Calu3 (cell line): Measurements from ENCODE around the gene SRRT. TPM values are rescaled to one million over a fixed set of nuclear protein-coding genes. Genes with fewer than 3 reads are reported as not detected.

Experiments
- BruUV-seq: library from RNA; stranded (reverse); fragments of 400-500 nt; replicated peaks from 2 replicates; lab custom pipeline; 2021; lab: Mats Ljungman, UMichigan
- CTCF ChIA-PET: fragments of 300-600 bp; sonication (Branson Sonifier 250); formaldehyde crosslinking; loops from one replicate; lab custom pipeline; 2022; ENCODE audit warnings: antibody characterized with exemption; lab: Charles Lee
- DNase-seq: peaks from one replicate; pipeline ENCODE4 v3.0.0; 2022
- H3K27ac Mint-ChIP-seq: one replicate; pipeline ENCODE4 v1.8.0; 2022; ENCODE audit warnings: mixed read lengths; ENCODE audit not compliant: unreplicated experiment
- H3K27me3 Mint-ChIP-seq: one replicate; pipeline ENCODE4 v1.8.0; 2022; ENCODE audit warnings: mixed read lengths; ENCODE audit not compliant: unreplicated experiment
- H3K36me3 Mint-ChIP-seq: one replicate; pipeline ENCODE4 v1.8.0; 2022; ENCODE audit warnings: mild to moderate bottlenecking, moderate library complexity, mixed read lengths; ENCODE audit not compliant: insufficient read depth, unreplicated experiment
- H3K4me1 Mint-ChIP-seq: one replicate; pipeline ENCODE4 v1.8.0; 2022; ENCODE audit warnings: mild to moderate bottlenecking, low read depth, mixed read lengths; ENCODE audit not compliant: unreplicated experiment
- H3K4me3 Mint-ChIP-seq: one replicate; pipeline ENCODE4 v1.8.0; 2022; ENCODE audit warnings: mild to moderate bottlenecking, low read depth, moderate library complexity, mixed read lengths; ENCODE audit not compliant: unreplicated experiment
- H3K9me3 Mint-ChIP-seq: one replicate; pipeline ENCODE4 v1.8.0; 2022; ENCODE audit warnings: low read depth, mixed read lengths; ENCODE audit not compliant: unreplicated experiment
- intact Hi-C: fragments of 100-400 bp; cut with micrococcal nuclease; formaldehyde crosslinking; loops from one replicate; pipeline ENCODE4 v1.10.0; 2022; ENCODE audit not compliant: unreplicated experiment
- total RNA-seq: library from RNA; stranded (reverse); gene quantifications from 2 replicates; pipeline ENCODE4 v1.2.3, GENCODE V29; 2022
- TF ChIP-seq, protein P1 (sequence below): fragments of 200-600 bp; IDR thresholded peaks from one replicate; pipeline ENCODE4 v1.8.0; 2022; ENCODE audit warnings: antibody characterized with exemption; ENCODE audit not compliant: unreplicated experiment

SRRT gene
- total RNA-seq, 1 experiment from 2014 or later = 151 TPM

DNA sequence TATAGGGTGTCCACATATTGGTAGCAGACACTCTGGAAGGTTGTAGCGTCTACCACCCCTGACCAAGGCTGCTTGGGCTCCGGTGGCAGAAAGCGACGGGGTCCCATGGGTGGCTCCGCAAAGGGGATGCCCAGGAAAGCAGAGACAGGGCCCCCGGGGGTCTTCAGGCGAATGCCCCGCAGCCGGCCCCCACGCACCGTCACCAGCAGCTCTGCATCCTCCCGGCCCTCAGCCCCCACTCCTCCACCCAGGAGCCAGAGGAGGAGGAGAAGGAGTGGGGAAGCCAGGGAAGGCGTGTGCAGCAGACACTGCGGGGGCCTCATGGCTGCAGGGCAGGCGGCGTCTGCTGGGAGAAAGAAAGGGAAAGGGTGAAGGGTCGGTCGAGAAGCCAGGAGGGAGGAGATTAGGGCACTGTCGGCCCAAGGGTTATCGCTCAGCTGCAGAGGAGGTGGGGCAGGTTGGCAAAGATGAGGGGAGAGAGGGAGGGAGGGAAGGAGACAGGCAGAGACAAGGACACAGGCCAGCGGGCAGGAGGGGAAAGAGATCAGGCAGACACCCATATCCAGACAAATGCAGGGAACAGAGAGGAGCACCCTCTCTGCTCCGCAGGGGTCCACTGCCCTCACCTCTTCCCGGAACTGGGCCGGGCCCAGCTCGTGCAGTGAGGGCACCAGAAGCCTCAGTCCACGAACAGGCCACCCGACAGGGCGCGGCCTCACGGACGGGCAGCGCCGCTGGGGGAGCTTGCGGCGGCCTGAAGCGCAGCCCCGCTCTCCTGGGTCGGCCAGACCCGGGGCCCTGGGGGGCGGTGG is 19.2 kb downstream of the SRRT start:
- intact Hi-C loops = loop anchor here (10.0 kb wide), 1 partner anchor 71 kb away; the partner anchor contains the start of gene MUC12
- Mint-ChIP-seq H3K4me3 (no peak overlapping the region), H3K27ac (peak overlapping the region; percentile 63), H3K27me3 (peaks cover 23% of the 10 kb centered on the region), H3K9me3 (no peaks in the 10 kb centered on the region), H3K36me3 (peaks cover 30% of the 10 kb centered on the region), H3K4me1 (peaks cover 19% of the 10 kb centered on the region)
- TF ChIP-seq, protein P1, sequence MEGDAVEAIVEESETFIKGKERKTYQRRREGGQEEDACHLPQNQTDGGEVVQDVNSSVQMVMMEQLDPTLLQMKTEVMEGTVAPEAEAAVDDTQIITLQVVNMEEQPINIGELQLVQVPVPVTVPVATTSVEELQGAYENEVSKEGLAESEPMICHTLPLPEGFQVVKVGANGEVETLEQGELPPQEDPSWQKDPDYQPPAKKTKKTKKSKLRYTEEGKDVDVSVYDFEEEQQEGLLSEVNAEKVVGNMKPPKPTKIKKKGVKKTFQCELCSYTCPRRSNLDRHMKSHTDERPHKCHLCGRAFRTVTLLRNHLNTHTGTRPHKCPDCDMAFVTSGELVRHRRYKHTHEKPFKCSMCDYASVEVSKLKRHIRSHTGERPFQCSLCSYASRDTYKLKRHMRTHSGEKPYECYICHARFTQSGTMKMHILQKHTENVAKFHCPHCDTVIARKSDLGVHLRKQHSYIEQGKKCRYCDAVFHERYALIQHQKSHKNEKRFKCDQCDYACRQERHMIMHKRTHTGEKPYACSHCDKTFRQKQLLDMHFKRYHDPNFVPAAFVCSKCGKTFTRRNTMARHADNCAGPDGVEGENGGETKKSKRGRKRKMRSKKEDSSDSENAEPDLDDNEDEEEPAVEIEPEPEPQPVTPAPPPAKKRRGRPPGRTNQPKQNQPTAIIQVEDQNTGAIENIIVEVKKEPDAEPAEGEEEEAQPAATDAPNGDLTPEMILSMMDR = no peak
- CTCF ChIA-PET = interaction anchor here (0.7 kb wide), 1 partner anchor 201 kb away, joined by 4 read pairs; no protein-coding TSS in a partner anchor
- no TSS peak for BruUV-seq
- no peak for DNase-seq

DNA sequence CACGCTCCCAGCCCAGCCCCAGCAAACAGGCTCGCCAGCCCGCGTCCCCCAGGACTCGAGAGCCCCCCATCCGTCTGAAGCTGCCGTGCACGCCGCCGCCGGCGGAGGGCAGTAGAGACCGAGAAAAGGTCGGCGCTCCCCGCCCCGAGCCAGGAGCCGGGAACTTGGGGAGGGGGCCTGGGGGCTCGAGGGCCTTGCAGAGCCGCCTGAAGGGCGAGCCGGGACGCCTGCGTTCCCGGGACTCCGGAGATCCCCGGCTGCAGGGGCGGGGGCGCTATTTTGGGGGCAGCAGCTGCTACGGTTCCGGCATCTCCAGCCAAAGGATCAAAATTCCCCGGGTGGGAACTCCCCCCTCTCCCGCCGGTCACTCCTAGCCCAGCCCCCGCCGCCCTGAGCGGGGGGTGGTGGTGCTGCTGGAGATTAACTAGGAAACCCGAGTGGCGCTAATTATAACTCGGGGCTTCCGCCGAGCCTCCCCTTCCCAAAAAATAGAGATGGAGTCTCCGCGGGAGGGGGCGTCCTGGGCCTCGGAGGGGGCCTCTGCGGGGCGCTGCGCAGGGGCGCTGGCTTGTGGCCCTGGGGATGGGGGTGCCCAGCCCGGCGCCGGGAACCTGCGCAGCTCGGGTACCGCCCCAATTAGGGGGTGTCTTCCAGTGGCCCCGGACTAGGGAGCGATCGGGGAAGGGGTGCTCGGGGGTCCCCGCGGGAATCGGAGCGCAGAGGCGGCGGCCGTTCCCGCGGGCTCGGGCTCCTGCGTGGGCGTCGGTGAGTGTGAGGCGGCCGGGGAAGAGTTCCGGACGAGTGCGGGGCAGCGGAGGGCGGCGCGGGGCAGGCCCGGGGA is 20.2 kb downstream of the SRRT start:
- Mint-ChIP-seq H3K4me3 (peak overlapping the region; percentile 71), H3K27me3 (peaks cover 23% of the 10 kb centered on the region), H3K27ac (no peak overlapping the region), H3K4me1 (peaks cover 19% of the 10 kb centered on the region), H3K36me3 (peaks cover 22% of the 10 kb centered on the region), H3K9me3 (no peaks in the 10 kb centered on the region)
- CTCF ChIA-PET = interaction anchor here (0.7 kb wide), 1 partner anchor 200 kb away, joined by 4 read pairs; no protein-coding TSS in a partner anchor
- TF ChIP-seq, protein P1 = peak; percentile 83
- peak; percentile 61 for DNase-seq
- TSS peak; percentile 47 for BruUV-seq
- intact Hi-C loops = loop anchor here (10.0 kb wide), 1 partner anchor 70 kb away; the partner anchor contains the start of gene MUC12

DNA sequence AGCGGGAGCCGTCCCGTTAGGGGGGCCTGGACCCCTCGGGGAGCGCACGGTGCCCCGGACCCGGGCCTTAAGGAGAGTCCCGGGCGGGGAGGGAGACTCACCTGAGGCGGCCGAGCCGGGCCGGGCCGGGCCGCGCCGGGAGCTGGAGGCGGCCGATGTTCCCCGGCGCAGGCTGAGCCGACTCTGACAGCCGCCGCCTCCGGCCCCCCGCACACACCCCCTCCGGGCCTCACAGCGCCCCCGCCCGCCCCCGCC is 20.7 kb downstream of the SRRT start, which contains the start of gene ACHE:
ACHE (minus strand) TSS at position 188 of the 255 bp plus-strand sequence. CDS start 1,656 bp downstream, outside the sequence.
- Mint-ChIP-seq H3K9me3 (no peaks in the 10 kb centered on the region), H3K4me1 (peaks cover 19% of the 10 kb centered on the region), H3K27ac (peak within 1 kb of the TSS; percentile 68), H3K4me3 (peak within 1 kb of the TSS; percentile 71), H3K36me3 (peaks cover 17% of the 10 kb centered on the region), H3K27me3 (peaks cover 23% of the 10 kb centered on the region)
- TF ChIP-seq, protein P1 = no peak
- no peak for DNase-seq
- intact Hi-C loops = loop anchor here (10.0 kb wide), 1 partner anchor 69 kb away; the partner anchor contains the start of gene MUC12
- CTCF ChIA-PET = no interaction called here
- BruUV-seq = no TSS peak

DNA sequence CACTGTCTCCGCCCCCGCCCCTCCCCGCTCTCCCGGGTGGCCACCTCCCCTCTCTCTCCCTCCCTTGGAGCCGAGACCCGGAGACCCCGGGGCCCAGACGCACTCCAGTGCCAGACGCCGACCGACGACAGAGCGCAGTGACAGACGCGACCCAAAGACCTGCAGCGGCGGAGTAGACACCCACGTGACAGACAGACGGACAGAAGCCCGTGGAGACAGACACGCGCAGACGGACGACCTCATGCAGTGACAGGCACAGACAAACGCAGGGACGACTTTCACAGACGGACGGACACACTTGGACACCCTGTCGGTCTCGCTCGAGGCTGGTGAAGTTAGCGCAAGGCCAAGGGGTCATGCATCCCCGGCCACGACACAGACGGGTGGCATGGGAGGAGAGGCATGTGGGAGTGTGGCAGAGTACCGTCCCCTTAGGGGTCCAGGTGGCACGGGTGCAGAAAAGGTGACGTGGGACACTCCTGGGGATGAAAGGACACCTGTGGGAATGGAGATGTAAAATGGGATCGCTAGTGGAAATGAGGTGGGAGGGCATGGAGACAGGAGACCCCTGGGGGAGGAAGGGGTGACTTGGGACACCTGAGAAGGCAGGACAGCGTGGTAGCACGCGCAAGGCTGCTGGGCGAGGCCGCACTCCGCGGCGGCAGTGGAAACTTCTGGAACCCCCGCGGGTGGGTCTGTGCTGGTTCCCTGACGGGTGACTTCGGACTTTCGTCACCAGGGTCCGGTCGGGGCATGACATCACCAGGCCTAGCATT is 21.2 kb downstream of the SRRT start:
- intact Hi-C loops = loop anchor here (10.0 kb wide), 1 partner anchor 69 kb away; the partner anchor contains the start of gene MUC12
- peaks cover 17% of the 10 kb centered on the region for H3K4me1 Mint-ChIP-seq
- peak overlapping the region; percentile 68 for H3K27ac Mint-ChIP-seq
- peaks cover 15% of the 10 kb centered on the region for H3K36me3 Mint-ChIP-seq
- CTCF ChIA-PET = no interaction called here
- peak overlapping the region; percentile 71 for H3K4me3 Mint-ChIP-seq
- no TSS peak for BruUV-seq
- peaks cover 23% of the 10 kb centered on the region for H3K27me3 Mint-ChIP-seq
- no peaks in the 10 kb centered on the region for H3K9me3 Mint-ChIP-seq
- TF ChIP-seq, protein P1 = no peak
- DNase-seq = peak; percentile 37
